HG03095 (cell line): ENCODE measurements around the gene TRAFD1.
"Not testable (repeated sequence)": the region's sequence is repeated elsewhere in the genome, so short reads cannot be mapped to it uniquely, and the experiment has no call there.

ENCODE experiments used
- ATAC-seq: cut with Tn5 transposase; IDR thresholded peaks from one replicate; pipeline ENCODE4 v1.9.1; 2021; ENCODE audit warnings: moderate library complexity; ENCODE audit not compliant: unreplicated experiment

TRAFD1 gene

GRCh38 chr12:112158461-112159145 is 33.2 kb downstream of the TRAFD1 start:
- not testable (repeated sequence) for ATAC-seq

GRCh38 chr12:112159146-112159541 is 33.8 kb downstream of the TRAFD1 start:
- no peak for ATAC-seq

- no peak for ATAC-seq
Measured at GRCh38 chr12:112160611-112161010, 35.3 kb downstream of the TRAFD1 start.

GRCh38 chr12:112161711-112162110 is 36.4 kb downstream of the TRAFD1 start:
- ATAC-seq = no peak

GRCh38 chr12:112162241-112162790 is 37.0 kb downstream of the TRAFD1 start:
- no peak for ATAC-seq

- ATAC-seq = no peak
Measured at GRCh38 chr12:112163056-112163455, 37.7 kb downstream of the TRAFD1 start.

- no peak for ATAC-seq
Measured at GRCh38 chr12:112163471-112163991, 38.2 kb downstream of the TRAFD1 start.

- ATAC-seq = no peak
Measured at GRCh38 chr12:112164011-112164660, 38.8 kb downstream of the TRAFD1 start.

GRCh38 chr12:112165624-112166023 is 40.3 kb downstream of the TRAFD1 start:
- no peak for ATAC-seq

- no peak for ATAC-seq
Measured at GRCh38 chr12:112166051-112167015, 41.0 kb downstream of the TRAFD1 start.

- no peak for ATAC-seq
Measured at GRCh38 chr12:112167031-112167461, 41.7 kb downstream of the TRAFD1 start.

GRCh38 chr12:112167718-112168525 is 42.6 kb downstream of the TRAFD1 start:
- ATAC-seq = no peak

- no peak for ATAC-seq
Measured at GRCh38 chr12:112168561-112168971, 43.2 kb downstream of the TRAFD1 start.

GRCh38 chr12:112169161-112169872 is 44.0 kb downstream of the TRAFD1 start:
- no peak for ATAC-seq

GRCh38 chr12:112169966-112170365 is 44.6 kb downstream of the TRAFD1 start:
- no peak for ATAC-seq

GRCh38 chr12:112170376-112170775 is 45.0 kb downstream of the TRAFD1 start:
- no peak for ATAC-seq

- ATAC-seq = no peak
Measured at GRCh38 chr12:112170971-112171596, 45.7 kb downstream of the TRAFD1 start.

GRCh38 chr12:112172556-112173324 is 47.4 kb downstream of the TRAFD1 start:
- ATAC-seq = no peak
